ENCODE results near the gene PREX1.

DNA sequence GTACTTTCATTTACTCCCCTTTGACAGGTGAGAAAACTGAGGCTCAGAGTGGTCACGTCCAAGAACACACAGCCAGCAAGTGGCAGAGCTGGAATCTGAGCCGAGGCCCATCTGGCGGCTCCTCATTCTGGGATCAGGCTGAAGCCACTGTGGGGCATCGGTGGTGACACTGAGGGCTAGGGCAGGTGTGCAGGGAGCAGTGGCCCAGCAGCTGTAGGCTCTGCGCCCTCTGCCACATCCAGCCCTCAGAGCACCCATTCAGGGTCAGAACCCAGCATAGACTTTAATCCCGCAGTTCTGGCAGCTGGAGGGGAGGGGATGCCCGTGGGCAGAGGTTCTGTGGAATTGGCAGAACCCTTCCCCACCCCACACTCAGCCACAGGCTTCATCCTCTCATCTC is 210.3 kb downstream of the PREX1 start:
- TF ChIP-seq SNAI2 (CRISPR knock-in tag; IDR thresholded peaks at IDR 0.05) (no peak), ZFP30 (CRISPR knock-in tag; IDR thresholded peaks at IDR 0.05) (no peak), ARNTL (CRISPR knock-in tag; IDR thresholded peaks at IDR 0.05; ENCODE audit: borderline replicate concordance, low read depth) (no peak), CSDC2 (CRISPR knock-in tag; IDR thresholded peaks at IDR 0.05) (no peak), PPARA (CRISPR knock-in tag; IDR thresholded peaks at IDR 0.05; ENCODE audit: borderline replicate concordance) (no peak)
- TF ChIP-seq, protein P1, sequence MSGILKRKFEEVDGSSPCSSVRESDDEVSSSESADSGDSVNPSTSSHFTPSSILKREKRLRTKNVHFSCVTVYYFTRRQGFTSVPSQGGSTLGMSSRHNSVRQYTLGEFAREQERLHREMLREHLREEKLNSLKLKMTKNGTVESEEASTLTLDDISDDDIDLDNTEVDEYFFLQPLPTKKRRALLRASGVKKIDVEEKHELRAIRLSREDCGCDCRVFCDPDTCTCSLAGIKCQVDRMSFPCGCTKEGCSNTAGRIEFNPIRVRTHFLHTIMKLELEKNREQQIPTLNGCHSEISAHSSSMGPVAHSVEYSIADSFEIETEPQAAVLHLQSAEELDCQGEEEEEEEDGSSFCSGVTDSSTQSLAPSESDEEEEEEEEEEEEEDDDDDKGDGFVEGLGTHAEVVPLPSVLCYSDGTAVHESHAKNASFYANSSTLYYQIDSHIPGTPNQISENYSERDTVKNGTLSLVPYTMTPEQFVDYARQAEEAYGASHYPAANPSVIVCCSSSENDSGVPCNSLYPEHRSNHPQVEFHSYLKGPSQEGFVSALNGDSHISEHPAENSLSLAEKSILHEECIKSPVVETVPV (CRISPR knock-in tag; IDR thresholded peaks at IDR 0.05): no peak
- TF ChIP-seq, protein P2, sequence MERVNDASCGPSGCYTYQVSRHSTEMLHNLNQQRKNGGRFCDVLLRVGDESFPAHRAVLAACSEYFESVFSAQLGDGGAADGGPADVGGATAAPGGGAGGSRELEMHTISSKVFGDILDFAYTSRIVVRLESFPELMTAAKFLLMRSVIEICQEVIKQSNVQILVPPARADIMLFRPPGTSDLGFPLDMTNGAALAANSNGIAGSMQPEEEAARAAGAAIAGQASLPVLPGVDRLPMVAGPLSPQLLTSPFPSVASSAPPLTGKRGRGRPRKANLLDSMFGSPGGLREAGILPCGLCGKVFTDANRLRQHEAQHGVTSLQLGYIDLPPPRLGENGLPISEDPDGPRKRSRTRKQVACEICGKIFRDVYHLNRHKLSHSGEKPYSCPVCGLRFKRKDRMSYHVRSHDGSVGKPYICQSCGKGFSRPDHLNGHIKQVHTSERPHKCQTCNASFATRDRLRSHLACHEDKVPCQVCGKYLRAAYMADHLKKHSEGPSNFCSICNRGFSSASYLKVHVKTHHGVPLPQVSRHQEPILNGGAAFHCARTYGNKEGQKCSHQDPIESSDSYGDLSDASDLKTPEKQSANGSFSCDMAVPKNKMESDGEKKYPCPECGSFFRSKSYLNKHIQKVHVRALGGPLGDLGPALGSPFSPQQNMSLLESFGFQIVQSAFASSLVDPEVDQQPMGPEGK (CRISPR knock-in tag; IDR thresholded peaks at IDR 0.05; ENCODE audit: borderline replicate concordance): no peak
